GM12865 (cell line): ENCODE results near the gene CAPN10.
A peak's percentile ranks its signal among the peaks of the same experiment; 100 is the strongest.

Source experiments
- DNase-seq: peaks from one replicate; pipeline ENCODE4 v3.0.0; 2010; ENCODE audit warnings: low read depth
- H3K4me3 ChIP-seq: 2 replicates; pipeline ENCODE4 v1.5.1; 2011; ENCODE audit warnings: mild to moderate bottlenecking, low read depth, low read length, control low read depth
- CTCF ChIP-seq: IDR thresholded peaks from 2 replicates; pipeline ENCODE4 v1.5.1; 2011; ENCODE audit warnings: low read length, control low read depth, low read depth, inconsistent platforms; ENCODE audit not compliant: insufficient read depth; ENCODE audit errors: missing control alignments

The CAPN10 gene

GRCh38 chr2:240582781-240583180 is 3.8 kb upstream of the CAPN10 start:
- no peak for TF ChIP-seq CTCF
- no peak overlapping the region for H3K4me3 ChIP-seq
- DNase-seq: no peak

DNA sequence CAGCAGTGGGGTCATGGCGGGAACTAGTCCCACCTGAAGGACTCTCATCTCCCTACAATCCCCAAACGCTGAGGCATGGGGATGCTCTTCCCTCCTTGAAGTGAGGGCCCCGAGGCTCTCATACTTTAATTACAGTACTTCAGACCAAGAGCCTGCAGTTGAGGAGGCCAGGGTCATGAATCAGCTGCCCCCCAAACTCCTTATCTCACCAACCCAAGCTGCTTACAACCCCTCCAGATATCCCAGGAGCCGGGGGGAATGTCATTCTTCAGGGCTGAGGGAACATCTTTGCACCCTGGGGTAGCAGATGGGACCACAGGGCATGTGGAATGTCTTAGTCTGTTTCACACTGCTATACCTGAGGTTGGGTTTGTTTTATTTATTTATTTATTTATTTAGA is 2.8 kb upstream of the CAPN10 start:
- H3K4me3 ChIP-seq: peak overlapping the region; percentile 38
- no peak for TF ChIP-seq CTCF
- DNase-seq: no peak

- no peak for TF ChIP-seq CTCF
- peak overlapping the region; percentile 67 for H3K4me3 ChIP-seq
- peak; percentile 98 for DNase-seq
These were observed 2.0 kb upstream of the CAPN10 start for GRCh38 chr2:240584486-240585031.

GRCh38 chr2:240585101-240585500 is 1.4 kb upstream of the CAPN10 start:
- no peak for TF ChIP-seq CTCF
- H3K4me3 ChIP-seq: peak overlapping the region; percentile 67
- DNase-seq: peak; percentile 90

DNA sequence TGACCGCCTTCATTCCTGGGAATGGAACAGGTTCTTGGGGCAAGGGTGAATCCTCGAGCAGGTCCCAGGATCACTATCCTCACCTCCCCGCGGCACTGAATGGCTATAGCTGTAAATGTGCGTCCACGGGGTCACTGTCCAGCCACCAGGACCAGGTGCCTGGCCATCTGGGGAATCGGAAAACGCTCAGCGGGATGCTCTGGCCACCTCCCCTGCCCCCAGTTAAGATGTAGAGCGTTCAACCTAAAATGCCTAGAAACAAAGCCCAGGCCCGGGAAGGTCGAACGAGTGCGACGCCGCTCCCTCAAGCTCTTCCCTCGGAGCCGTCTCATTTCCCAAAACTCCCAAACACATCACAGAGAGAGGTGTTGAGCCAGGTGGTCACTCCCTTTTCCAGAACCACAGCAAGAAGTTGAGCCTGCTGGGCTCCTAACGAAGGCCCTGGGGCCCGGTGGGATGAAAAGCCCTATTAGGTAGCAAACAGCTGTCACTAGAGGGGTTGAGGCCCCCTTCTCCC is 795 bp upstream of the CAPN10 start:
- H3K4me3 ChIP-seq: peak overlapping the region; percentile 67
- no peak for TF ChIP-seq CTCF
- DNase-seq: no peak

DNA sequence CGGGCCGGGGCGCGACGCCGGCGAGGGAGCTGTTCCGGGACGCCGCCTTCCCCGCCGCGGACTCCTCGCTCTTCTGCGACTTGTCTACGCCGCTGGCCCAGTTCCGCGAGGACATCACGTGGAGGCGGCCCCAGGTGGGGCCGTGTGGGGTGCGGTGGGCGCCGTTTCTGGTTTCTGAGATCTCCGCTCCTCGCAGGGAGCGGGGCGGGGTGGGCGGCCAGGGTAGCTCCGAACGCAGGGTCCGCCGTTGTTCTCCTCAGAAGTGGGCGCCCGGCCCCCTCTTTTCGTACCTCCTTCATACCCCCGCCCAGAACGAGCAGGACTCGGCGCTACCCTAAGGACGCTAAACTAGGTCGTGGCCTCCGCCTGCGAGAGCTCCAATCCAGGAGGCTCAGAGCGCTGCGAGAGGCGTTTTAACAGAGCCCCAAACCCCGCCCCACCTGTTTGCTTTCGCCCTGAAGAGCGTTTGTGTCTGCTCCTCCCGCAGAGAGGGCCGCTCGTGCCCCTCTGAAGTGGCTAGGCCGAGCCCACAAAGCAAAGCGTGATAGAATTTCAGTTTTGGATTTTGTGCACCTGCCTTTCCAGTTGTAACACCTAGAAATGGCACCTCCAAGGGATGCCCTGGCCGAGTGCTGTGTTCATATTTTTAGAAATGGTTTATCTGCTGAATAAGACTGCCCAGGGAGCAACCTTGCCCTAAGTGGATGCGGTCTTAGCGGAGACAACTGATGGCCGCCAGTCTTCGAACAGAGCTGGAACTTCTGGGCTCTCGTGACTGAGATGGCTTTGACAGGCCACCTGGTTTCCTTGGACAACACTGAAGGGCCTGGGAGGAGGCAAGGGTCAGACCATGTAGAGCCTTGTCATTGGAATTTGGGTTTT is 626 bp downstream of the CAPN10 start:
- TF ChIP-seq CTCF: no peak
- DNase-seq: peak; percentile 66
- H3K4me3 ChIP-seq: peak overlapping the region; percentile 67
